RWPE1 (cell line): ENCODE results near the gene NSD1.

Experiments used
- CTCF ChIA-PET: fragments of 350-600 bp; sonication (Branson Sonifier 250); formaldehyde crosslinking; extraction: SDS; loops from one replicate; lab custom pipeline; 2021; lab: Yijun Ruan, JAX
- POLR2A ChIA-PET: fragments of 400-600 bp; formaldehyde crosslinking; extraction: SDS; loops from one replicate; lab custom pipeline; 2020; ENCODE audit warnings: antibody characterized with exemption; ENCODE audit not compliant: low non-redundant PET; lab: Yijun Ruan, JAX
- DNase-seq: peaks from one replicate; pipeline ENCODE4 v3.0.0; 2012; ENCODE audit warnings: low spot score
- H3K27ac ChIP-seq: fragments of 450-650 bp; 2 replicates; pipeline ENCODE4 v1.5.1; 2017
- TF ChIP-seq, protein P1 (sequence below): fragments of 450-650 bp; conservative IDR thresholded peaks from 2 replicates; pipeline ENCODE4 v1.5.1; 2017; ENCODE audit warnings: low read depth, mild to moderate bottlenecking

The NSD1 gene

GRCh38 chr5:177307544-177308363 lies 174.2 kb downstream of the NSD1 start:
- DNase-seq: no peak
- CTCF ChIA-PET: interaction anchor here (0.8 to 1.7 kb wide), 3 partner anchors 10 to 236 kb away, joined by 3 to 6 read pairs (median 5); no protein-coding TSS in a partner anchor
- peak overlapping the region; percentile 84 for H3K27ac ChIP-seq
- POLR2A ChIA-PET: no interaction called here
- TF ChIP-seq, protein P1, sequence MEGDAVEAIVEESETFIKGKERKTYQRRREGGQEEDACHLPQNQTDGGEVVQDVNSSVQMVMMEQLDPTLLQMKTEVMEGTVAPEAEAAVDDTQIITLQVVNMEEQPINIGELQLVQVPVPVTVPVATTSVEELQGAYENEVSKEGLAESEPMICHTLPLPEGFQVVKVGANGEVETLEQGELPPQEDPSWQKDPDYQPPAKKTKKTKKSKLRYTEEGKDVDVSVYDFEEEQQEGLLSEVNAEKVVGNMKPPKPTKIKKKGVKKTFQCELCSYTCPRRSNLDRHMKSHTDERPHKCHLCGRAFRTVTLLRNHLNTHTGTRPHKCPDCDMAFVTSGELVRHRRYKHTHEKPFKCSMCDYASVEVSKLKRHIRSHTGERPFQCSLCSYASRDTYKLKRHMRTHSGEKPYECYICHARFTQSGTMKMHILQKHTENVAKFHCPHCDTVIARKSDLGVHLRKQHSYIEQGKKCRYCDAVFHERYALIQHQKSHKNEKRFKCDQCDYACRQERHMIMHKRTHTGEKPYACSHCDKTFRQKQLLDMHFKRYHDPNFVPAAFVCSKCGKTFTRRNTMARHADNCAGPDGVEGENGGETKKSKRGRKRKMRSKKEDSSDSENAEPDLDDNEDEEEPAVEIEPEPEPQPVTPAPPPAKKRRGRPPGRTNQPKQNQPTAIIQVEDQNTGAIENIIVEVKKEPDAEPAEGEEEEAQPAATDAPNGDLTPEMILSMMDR: no peak

- POLR2A ChIA-PET: no interaction called here
- TF ChIP-seq, protein P1: no peak
- CTCF ChIA-PET: interaction anchor here (0.8 to 3.3 kb wide), 8 partner anchors 9 to 237 kb away, joined by 4 to 12 read pairs (median 6); no protein-coding TSS in a partner anchor
- DNase-seq: no peak
- peak overlapping the region; percentile 84 for H3K27ac ChIP-seq
These were observed 175.2 kb downstream of the NSD1 start for GRCh38 chr5:177308740-177309139.

GRCh38 chr5:177309351-177310191 lies 176.0 kb downstream of the NSD1 start:
- H3K27ac ChIP-seq: peak overlapping the region; percentile 84
- ChIA-PET CTCF (interaction anchor here (0.6 to 3.3 kb wide), 18 partner anchors 18 to 238 kb away, joined by 3 to 12 read pairs (median 5); partner anchors contain the start of gene GRK6), POLR2A (interaction anchor here (0.5 to 0.6 kb wide), 2 partner anchors 12 to 177 kb away, joined by 4 read pairs; no protein-coding TSS in a partner anchor)
- no peak for DNase-seq
- TF ChIP-seq, protein P1: peak; percentile 94

GRCh38 chr5:177310332-177310731 lies 176.8 kb downstream of the NSD1 start:
- POLR2A ChIA-PET: no interaction called here
- TF ChIP-seq, protein P1: no peak
- CTCF ChIA-PET: interaction anchor here (0.7 to 3.3 kb wide), 14 partner anchors 17 to 240 kb away, joined by 3 to 12 read pairs (median 5); partner anchors contain the start of gene GRK6
- DNase-seq: no peak
- peak overlapping the region; percentile 84 for H3K27ac ChIP-seq

DNA sequence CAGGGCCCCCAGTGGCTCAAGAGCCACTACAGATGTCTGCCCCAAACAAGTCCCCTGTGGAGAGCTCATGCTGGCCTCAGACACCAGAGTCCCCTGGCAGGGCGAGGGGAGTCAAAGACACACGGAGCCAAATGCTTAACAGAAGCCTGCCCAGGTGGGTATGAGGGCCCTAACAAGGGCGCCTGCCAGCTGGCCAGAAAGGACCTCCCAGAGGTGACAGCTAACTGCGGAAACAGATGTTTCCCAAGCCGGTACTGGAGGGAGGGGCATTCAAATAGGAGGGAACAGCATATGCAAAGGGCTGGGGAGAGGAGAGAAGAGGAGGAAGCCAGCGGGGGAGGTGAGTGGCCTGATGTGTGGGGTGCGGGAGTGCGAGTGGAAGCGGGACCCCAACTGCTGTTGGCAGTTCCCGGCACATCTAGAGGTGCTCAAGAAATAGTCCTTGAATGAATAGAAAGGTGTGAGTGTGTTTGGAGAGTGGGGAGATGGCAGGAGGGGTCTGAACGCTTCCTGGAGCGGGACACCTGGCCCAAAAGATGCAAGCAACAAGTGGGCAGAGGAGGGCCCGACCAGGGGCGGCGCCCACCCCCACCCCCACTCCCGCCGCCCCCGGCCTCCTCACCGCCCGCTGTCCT lies 177.3 kb downstream of the NSD1 start:
- TF ChIP-seq, protein P1: no peak
- ChIA-PET CTCF (interaction anchor here (1.5 to 3.3 kb wide), 5 partner anchors 78 to 241 kb away, joined by 4 to 12 read pairs (median 7); no protein-coding TSS in a partner anchor), POLR2A (no interaction called here)
- no peak for DNase-seq
- peak overlapping the region; percentile 84 for H3K27ac ChIP-seq

- CTCF ChIA-PET: interaction anchor here (0.8 to 3.3 kb wide), 5 partner anchors 9 to 241 kb away, joined by 4 to 12 read pairs (median 5); no protein-coding TSS in a partner anchor
- POLR2A ChIA-PET: no interaction called here
- H3K27ac ChIP-seq: peak overlapping the region; percentile 84
- DNase-seq: no peak
- TF ChIP-seq, protein P1: no peak
These were observed 177.8 kb downstream of the NSD1 start for GRCh38 chr5:177311392-177311722.
